ENCODE results near the gene PTPRF. TPM values are rescaled to one million over a fixed set of nuclear protein-coding genes. Genes with fewer than 3 reads are reported as not detected.

PTPRF gene
- total and polyA plus RNA-seq, 4 donors = 41.2 to 241 (median 85.6) TPM

DNA sequence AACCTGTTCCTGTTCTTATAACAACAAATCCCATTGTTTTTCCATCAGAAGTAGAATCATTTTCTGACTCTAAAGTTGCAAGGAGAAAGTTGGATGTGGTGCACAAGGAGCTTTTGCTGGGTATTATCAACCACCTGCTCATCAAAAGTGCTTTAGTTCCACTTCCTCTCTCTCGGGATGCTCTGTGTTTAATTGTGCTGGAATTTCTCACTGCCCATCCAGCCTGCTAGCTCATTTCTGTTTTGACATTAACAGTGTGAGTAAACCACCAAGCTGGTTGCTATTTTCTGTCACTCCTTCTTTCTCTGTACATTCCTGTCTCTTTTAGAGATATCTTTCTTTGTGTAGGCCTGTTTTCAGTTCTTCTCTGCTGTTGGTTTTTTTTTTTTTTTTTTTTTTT lies 125.3 kb downstream of the PTPRF start:
- Histone ChIP-seq H3K9ac (ENCODE audit: low read depth in 1 of 2, low read length in 2 of 2) (no peak overlapping the region), H3K4me3 (ENCODE audit: low read depth in 1 of 3, low read length in 3 of 3) (no peak overlapping the region), H3K27ac (ENCODE audit: low read depth in 1 of 2, low read length in 2 of 2) (no peak overlapping the region), H3K9me3 (ENCODE audit: control insufficient read depth in 4 of 4, low read length in 3 of 4) (no peaks in the 10 kb centered on the region), H3K4me1 (ENCODE audit: control insufficient read depth in 4 of 4, insufficient read depth in 4 of 4, low read length in 3 of 4) (peaks cover 5 to 13% (median 12%) of the 10 kb centered on the region in 4 donors), H3K36me3 (ENCODE audit: control insufficient read depth in 4 of 4, insufficient read depth in 3 of 4, low read depth in 1 of 4, low read length in 3 of 4) (peaks cover 15 to 53% (median 51%) of the 10 kb centered on the region in 4 donors), H3K27me3 (ENCODE audit: control insufficient read depth in 4 of 4, insufficient read depth in 4 of 4, low read length in 3 of 4) (no peaks in the 10 kb centered on the region)
- TF ChIP-seq GABPA (IDR thresholded peaks at IDR 0.05 in 1 of 2, conservative IDR thresholded peaks at IDR 0.05 in 1 of 2) = no peak
- no peak for TF ChIP-seq JUND (IDR thresholded peaks at IDR 0.05)
- TF ChIP-seq, protein P1, sequence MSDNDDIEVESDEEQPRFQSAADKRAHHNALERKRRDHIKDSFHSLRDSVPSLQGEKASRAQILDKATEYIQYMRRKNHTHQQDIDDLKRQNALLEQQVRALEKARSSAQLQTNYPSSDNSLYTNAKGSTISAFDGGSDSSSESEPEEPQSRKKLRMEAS (IDR thresholded peaks at IDR 0.05) = no peak
- TF ChIP-seq, protein P2, sequence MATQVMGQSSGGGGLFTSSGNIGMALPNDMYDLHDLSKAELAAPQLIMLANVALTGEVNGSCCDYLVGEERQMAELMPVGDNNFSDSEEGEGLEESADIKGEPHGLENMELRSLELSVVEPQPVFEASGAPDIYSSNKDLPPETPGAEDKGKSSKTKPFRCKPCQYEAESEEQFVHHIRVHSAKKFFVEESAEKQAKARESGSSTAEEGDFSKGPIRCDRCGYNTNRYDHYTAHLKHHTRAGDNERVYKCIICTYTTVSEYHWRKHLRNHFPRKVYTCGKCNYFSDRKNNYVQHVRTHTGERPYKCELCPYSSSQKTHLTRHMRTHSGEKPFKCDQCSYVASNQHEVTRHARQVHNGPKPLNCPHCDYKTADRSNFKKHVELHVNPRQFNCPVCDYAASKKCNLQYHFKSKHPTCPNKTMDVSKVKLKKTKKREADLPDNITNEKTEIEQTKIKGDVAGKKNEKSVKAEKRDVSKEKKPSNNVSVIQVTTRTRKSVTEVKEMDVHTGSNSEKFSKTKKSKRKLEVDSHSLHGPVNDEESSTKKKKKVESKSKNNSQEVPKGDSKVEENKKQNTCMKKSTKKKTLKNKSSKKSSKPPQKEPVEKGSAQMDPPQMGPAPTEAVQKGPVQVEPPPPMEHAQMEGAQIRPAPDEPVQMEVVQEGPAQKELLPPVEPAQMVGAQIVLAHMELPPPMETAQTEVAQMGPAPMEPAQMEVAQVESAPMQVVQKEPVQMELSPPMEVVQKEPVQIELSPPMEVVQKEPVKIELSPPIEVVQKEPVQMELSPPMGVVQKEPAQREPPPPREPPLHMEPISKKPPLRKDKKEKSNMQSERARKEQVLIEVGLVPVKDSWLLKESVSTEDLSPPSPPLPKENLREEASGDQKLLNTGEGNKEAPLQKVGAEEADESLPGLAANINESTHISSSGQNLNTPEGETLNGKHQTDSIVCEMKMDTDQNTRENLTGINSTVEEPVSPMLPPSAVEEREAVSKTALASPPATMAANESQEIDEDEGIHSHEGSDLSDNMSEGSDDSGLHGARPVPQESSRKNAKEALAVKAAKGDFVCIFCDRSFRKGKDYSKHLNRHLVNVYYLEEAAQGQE (IDR thresholded peaks at IDR 0.05) = no peak
- TF ChIP-seq SP1 (IDR thresholded peaks at IDR 0.05) = no peak
- TF ChIP-seq EGR1 (IDR thresholded peaks at IDR 0.05; ENCODE audit: low read depth in 2 of 2) = no peak
- TF ChIP-seq, protein P3, sequence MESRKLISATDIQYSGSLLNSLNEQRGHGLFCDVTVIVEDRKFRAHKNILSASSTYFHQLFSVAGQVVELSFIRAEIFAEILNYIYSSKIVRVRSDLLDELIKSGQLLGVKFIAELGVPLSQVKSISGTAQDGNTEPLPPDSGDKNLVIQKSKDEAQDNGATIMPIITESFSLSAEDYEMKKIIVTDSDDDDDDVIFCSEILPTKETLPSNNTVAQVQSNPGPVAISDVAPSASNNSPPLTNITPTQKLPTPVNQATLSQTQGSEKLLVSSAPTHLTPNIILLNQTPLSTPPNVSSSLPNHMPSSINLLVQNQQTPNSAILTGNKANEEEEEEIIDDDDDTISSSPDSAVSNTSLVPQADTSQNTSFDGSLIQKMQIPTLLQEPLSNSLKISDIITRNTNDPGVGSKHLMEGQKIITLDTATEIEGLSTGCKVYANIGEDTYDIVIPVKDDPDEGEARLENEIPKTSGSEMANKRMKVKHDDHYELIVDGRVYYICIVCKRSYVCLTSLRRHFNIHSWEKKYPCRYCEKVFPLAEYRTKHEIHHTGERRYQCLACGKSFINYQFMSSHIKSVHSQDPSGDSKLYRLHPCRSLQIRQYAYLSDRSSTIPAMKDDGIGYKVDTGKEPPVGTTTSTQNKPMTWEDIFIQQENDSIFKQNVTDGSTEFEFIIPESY (IDR thresholded peaks at IDR 0.05) = no peak
- TF ChIP-seq, protein P4, sequence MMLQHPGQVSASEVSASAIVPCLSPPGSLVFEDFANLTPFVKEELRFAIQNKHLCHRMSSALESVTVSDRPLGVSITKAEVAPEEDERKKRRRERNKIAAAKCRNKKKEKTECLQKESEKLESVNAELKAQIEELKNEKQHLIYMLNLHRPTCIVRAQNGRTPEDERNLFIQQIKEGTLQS (IDR thresholded peaks at IDR 0.05) = no peak
- TF ChIP-seq NR2F2 (IDR thresholded peaks at IDR 0.05) = no peak
- no peak for TF ChIP-seq RXRA (IDR thresholded peaks at IDR 0.05)
- no peak for TF ChIP-seq TAF1 (conservative IDR thresholded peaks at IDR 0.05)
- no peak for TF ChIP-seq FOXA1 (IDR thresholded peaks at IDR 0.05)
- TF ChIP-seq, protein P5, sequence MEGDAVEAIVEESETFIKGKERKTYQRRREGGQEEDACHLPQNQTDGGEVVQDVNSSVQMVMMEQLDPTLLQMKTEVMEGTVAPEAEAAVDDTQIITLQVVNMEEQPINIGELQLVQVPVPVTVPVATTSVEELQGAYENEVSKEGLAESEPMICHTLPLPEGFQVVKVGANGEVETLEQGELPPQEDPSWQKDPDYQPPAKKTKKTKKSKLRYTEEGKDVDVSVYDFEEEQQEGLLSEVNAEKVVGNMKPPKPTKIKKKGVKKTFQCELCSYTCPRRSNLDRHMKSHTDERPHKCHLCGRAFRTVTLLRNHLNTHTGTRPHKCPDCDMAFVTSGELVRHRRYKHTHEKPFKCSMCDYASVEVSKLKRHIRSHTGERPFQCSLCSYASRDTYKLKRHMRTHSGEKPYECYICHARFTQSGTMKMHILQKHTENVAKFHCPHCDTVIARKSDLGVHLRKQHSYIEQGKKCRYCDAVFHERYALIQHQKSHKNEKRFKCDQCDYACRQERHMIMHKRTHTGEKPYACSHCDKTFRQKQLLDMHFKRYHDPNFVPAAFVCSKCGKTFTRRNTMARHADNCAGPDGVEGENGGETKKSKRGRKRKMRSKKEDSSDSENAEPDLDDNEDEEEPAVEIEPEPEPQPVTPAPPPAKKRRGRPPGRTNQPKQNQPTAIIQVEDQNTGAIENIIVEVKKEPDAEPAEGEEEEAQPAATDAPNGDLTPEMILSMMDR (IDR thresholded peaks at IDR 0.05; ENCODE audit: low read depth, low read length, missing input control) = no peak
- no peak for TF ChIP-seq HNF4A (conservative IDR thresholded peaks at IDR 0.05)
- no peak for TF ChIP-seq YY1 (IDR thresholded peaks at IDR 0.05)
- TF ChIP-seq HNF4G (IDR thresholded peaks at IDR 0.05) = no peak
- no peak for TF ChIP-seq RAD21 (IDR thresholded peaks at IDR 0.05)
- no peak for TF ChIP-seq FOXA2 (IDR thresholded peaks at IDR 0.05)
- 70% methylated on average over 1 of the region's 1 CpG for WGBS
- no peak for DNase-seq (ENCODE audit: low spot score)
